NCI-H146 treated with DMSO at 0.1 percent for 48 hours (cell line): Measurements from ENCODE around the gene GORASP1.

Source experiments
- DNase-seq: peaks from one replicate; lab custom pipeline; 2025; ENCODE audit not compliant: unreplicated experiment; lab: John Stamatoyannopoulos, UW

GORASP1 gene

GRCh38 chr3:39125841-39126500 lies 18.5 kb upstream of the GORASP1 start:
- DNase-seq = no peak

GRCh38 chr3:39124876-39125840 lies 17.7 kb upstream of the GORASP1 start:
- DNase-seq = no peak

GRCh38 chr3:39122813-39123212 lies 15.4 kb upstream of the GORASP1 start:
- no peak for DNase-seq

GRCh38 chr3:39121621-39122020 lies 14.2 kb upstream of the GORASP1 start:
- DNase-seq = no peak

- DNase-seq = no peak
Observed at GRCh38 chr3:39118931-39119660, 11.7 kb upstream of the GORASP1 start.

GRCh38 chr3:39118079-39118478 lies 10.7 kb upstream of the GORASP1 start:
- no peak for DNase-seq

- DNase-seq = no peak
Observed at GRCh38 chr3:39115870-39116269, 8.4 kb upstream of the GORASP1 start.

- no peak for DNase-seq
Observed at GRCh38 chr3:39114456-39114855, 7.0 kb upstream of the GORASP1 start.

- DNase-seq = no peak
Observed at GRCh38 chr3:39113291-39113690, 5.9 kb upstream of the GORASP1 start.

- DNase-seq = no peak
Observed at GRCh38 chr3:39112535-39112934, 5.1 kb upstream of the GORASP1 start.

GRCh38 chr3:39112113-39112512 lies 4.7 kb upstream of the GORASP1 start:
- DNase-seq = no peak

- DNase-seq = no peak
Observed at GRCh38 chr3:39110041-39110639, 2.7 kb upstream of the GORASP1 start.

GRCh38 chr3:39109086-39109485 lies 1.7 kb upstream of the GORASP1 start:
- no peak for DNase-seq

GRCh38 chr3:39108200-39108710 lies 828 bp upstream of the GORASP1 start:
- no peak for DNase-seq

- no peak for DNase-seq
Observed at GRCh38 chr3:39106851-39107387, 508 bp downstream of the GORASP1 start.

- DNase-seq = no peak
Observed at GRCh38 chr3:39106281-39106811, 1.1 kb downstream of the GORASP1 start.

- DNase-seq = no peak
Observed at GRCh38 chr3:39105687-39106063, 1.8 kb downstream of the GORASP1 start.

GRCh38 chr3:39104961-39105686 lies 2.3 kb downstream of the GORASP1 start:
- no peak for DNase-seq

- DNase-seq = no peak
Observed at GRCh38 chr3:39103791-39104552, 3.5 kb downstream of the GORASP1 start.
